Prostate gland (tissue), 2 donors: ENCODE results near the gene GAP43.

Experiments used
- POLR2A ChIP-seq: fragments of 450-650 bp; IDR thresholded peaks from one replicate; pipeline ENCODE4 v1.6.1; 2016; ENCODE audit warnings: antibody characterized with exemption, mild to moderate bottlenecking
- POLR2AphosphoS5 ChIP-seq: sonication (generic); formaldehyde crosslinking; IDR thresholded peaks from one replicate; pipeline ENCODE4 v1.6.1; 2017; ENCODE audit warnings: antibody characterized with exemption
- TF ChIP-seq, protein P1 (sequence below), 4 experiments: fragments of 200-600 bp in 2 of 4; fragments of 450-650 bp in 2 of 4; sonication (generic) in 2 of 4; IDR thresholded peaks; 1 replicate in 3 of 4; 2 replicates in 1 of 4; pipeline ENCODE4 v1.5.1; 2016 to 2019; ENCODE audit warnings: antibody characterized with exemption in 4 of 4, mild to moderate bottlenecking in 2 of 4, moderate library complexity in 2 of 4

- TF ChIP-seq, protein P1, sequence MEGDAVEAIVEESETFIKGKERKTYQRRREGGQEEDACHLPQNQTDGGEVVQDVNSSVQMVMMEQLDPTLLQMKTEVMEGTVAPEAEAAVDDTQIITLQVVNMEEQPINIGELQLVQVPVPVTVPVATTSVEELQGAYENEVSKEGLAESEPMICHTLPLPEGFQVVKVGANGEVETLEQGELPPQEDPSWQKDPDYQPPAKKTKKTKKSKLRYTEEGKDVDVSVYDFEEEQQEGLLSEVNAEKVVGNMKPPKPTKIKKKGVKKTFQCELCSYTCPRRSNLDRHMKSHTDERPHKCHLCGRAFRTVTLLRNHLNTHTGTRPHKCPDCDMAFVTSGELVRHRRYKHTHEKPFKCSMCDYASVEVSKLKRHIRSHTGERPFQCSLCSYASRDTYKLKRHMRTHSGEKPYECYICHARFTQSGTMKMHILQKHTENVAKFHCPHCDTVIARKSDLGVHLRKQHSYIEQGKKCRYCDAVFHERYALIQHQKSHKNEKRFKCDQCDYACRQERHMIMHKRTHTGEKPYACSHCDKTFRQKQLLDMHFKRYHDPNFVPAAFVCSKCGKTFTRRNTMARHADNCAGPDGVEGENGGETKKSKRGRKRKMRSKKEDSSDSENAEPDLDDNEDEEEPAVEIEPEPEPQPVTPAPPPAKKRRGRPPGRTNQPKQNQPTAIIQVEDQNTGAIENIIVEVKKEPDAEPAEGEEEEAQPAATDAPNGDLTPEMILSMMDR (IDR thresholded peaks at IDR 0.05), result no peak
- TF ChIP-seq POLR2A (no peak), POLR2AphosphoS5 (no peak)
These were observed 46.9 kb upstream of the GAP43 start for GRCh38 chr3:115576325-115576875.
